ENCODE data around the gene GOLGA5. TPM values are rescaled to one million over a fixed set of nuclear protein-coding genes. Genes with fewer than 3 reads are reported as not detected.

GOLGA5 gene
- total RNA-seq, 4 donors from 2014 or later, result 30.3 to 36.7 (median 33.7) TPM

DNA sequence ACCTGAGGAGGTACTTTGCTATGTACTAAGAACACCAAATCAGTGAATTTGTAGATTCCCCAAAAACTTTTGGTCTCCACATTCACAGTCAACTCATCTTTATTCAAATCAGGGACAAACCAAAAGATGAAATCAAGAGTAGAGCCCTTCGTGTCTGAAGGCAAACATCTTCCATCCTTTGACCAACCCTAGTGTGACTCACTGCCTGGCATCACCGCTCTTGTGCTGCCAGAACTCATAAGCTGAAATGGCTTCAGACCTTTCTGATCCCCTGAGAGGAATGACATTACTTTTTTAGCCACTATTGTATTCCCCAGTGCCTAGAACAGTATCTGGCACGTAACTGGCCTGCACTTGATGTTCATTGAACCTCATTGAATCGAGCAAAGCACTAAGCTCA is 50.1 kb downstream of the GOLGA5 start:
- Histone ChIP-seq H3K27me3 (no peaks in the 10 kb centered on the region), H3K4me3 (no peak overlapping the region), H3K27ac (no peak overlapping the region), H3K36me3 (peaks cover 0 to 39% (median 0%) of the 10 kb centered on the region in 3 donors), H3K9me3 (no peaks in the 10 kb centered on the region), H3K4me1 (no peaks in the 10 kb centered on the region)
- TF ChIP-seq CTCF (IDR thresholded peaks at IDR 0.05) (no peak), POLR2A (IDR thresholded peaks at IDR 0.05) (no peak), EP300 (IDR thresholded peaks at IDR 0.05) (no peak)
- WGBS, 2 donors, result 77 to 90% methylated on average over 4 of the region's 4 CpGs
- DNase-seq (ENCODE audit: low spot score in 2 of 2), result no peak

- Histone ChIP-seq H3K9me3 (no peaks in the 10 kb centered on the region), H3K4me3 (no peak overlapping the region), H3K27me3 (no peaks in the 10 kb centered on the region), H3K36me3 (peaks cover 0 to 18% (median 0%) of the 10 kb centered on the region in 3 donors), H3K4me1 (no peaks in the 10 kb centered on the region), H3K27ac (no peak overlapping the region)
- no peak for DNase-seq (ENCODE audit: low spot score in 2 of 2)
- no peak for TF ChIP-seq CTCF (IDR thresholded peaks at IDR 0.05)
- TF ChIP-seq EP300 (IDR thresholded peaks at IDR 0.05), result no peak
- TF ChIP-seq POLR2A (IDR thresholded peaks at IDR 0.05), result no peak
- 76 to 83% methylated on average over 2 of the region's 2 CpGs for WGBS, 2 donors
Measured at GRCh38 chr14:92846162-92846897, 52.2 kb downstream of the GOLGA5 start.

- Histone ChIP-seq H3K4me3 (no peak overlapping the region), H3K4me1 (no peaks in the 10 kb centered on the region), H3K27ac (no peak overlapping the region), H3K9me3 (no peaks in the 10 kb centered on the region), H3K36me3 (peaks cover 0 to 9% (median 0%) of the 10 kb centered on the region in 3 donors), H3K27me3 (no peaks in the 10 kb centered on the region)
- 54 to 64% methylated on average over 6 of the region's 6 CpGs for whole genome bisulfite sequencing, 2 donors
- TF ChIP-seq CTCF (IDR thresholded peaks at IDR 0.05), result no peak
- no peak for TF ChIP-seq POLR2A (IDR thresholded peaks at IDR 0.05)
- no peak for TF ChIP-seq EP300 (IDR thresholded peaks at IDR 0.05)
- DNase-seq (ENCODE audit: low spot score in 2 of 2), result no peak
Measured at GRCh38 chr14:92847278-92847677, 53.2 kb downstream of the GOLGA5 start.

DNA sequence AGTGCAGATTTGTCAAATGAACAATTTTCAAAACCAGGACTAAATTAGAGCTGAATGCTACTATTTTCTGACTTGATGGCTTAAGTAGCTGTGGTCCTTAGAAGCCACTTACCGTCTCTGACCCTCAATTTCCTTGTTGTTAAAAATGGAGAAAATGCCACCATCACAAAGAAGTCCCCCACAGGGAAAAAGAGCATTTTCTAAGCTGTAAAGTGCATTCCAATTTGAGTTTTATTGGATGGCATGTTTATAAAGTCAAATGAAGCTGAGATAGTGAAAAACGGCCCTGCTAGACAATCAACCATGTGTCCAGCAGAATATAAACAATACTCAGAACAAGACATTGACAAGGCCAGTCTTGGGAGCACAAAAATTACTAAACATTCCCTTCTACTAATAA is 53.6 kb downstream of the GOLGA5 start:
- TF ChIP-seq POLR2A (IDR thresholded peaks at IDR 0.05) (no peak), EP300 (IDR thresholded peaks at IDR 0.05) (no peak), CTCF (IDR thresholded peaks at IDR 0.05) (no peak)
- Histone ChIP-seq H3K27ac (no peak overlapping the region), H3K36me3 (peaks cover 0 to 5% (median 0%) of the 10 kb centered on the region in 3 donors), H3K4me1 (no peaks in the 10 kb centered on the region), H3K27me3 (no peaks in the 10 kb centered on the region), H3K4me3 (no peak overlapping the region), H3K9me3 (peaks cover 0 to 4% (median 0%) of the 10 kb centered on the region in 4 donors)
- DNase-seq (ENCODE audit: low spot score in 2 of 2), result no peak
- 37 to 41% methylated on average over 2 of the region's 2 CpGs for WGBS, 2 donors

GRCh38 chr14:92848887-92849286 is 54.8 kb downstream of the GOLGA5 start:
- H3K27ac ChIP-seq, result no peak overlapping the region
- 42 to 63% methylated on average over 4 of the region's 4 CpGs for WGBS, 2 donors
- TF ChIP-seq POLR2A (IDR thresholded peaks at IDR 0.05) (no peak), CTCF (IDR thresholded peaks at IDR 0.05) (no peak), EP300 (IDR thresholded peaks at IDR 0.05) (peak in 1 of 2 donors; percentile 67)

More at GRCh38 chr14:92848887-92849286, 54.8 kb downstream of the GOLGA5 start:
- Histone ChIP-seq H3K27me3 (no peaks in the 10 kb centered on the region), H3K4me1 (no peaks in the 10 kb centered on the region), H3K9me3 (peaks cover 0 to 13% (median 0%) of the 10 kb centered on the region in 4 donors), H3K4me3 (no peak overlapping the region), H3K36me3 (no peaks in the 10 kb centered on the region)
- DNase-seq (ENCODE audit: low spot score in 2 of 2), result no peak

Measured in tibial nerve (tissue), 4 donors.